Gastrocnemius medialis (tissue), 4 donors: ENCODE data around the gene FAM163B.

Source experiments
- POLR2A ChIP-seq, 2 donors: fragments of 450-650 bp; IDR thresholded peaks; one replicate each; pipeline ENCODE4 v1.6.1; 2017; ENCODE audit warnings: antibody characterized with exemption in 2 of 2, mild to moderate bottlenecking in 2 of 2, moderate library complexity in 2 of 2
- TF ChIP-seq, protein P1 (sequence below), 5 experiments: fragments of 450-650 bp in 3 of 5; fragments of 200-600 bp in 2 of 5; sonication (generic) in 2 of 5; IDR thresholded peaks in 4 of 5; conservative IDR thresholded peaks in 1 of 5; 1 replicate in 4 of 5; 2 replicates in 1 of 5; pipeline ENCODE4 v1.5.1; 2016 to 2019; ENCODE audit warnings: antibody characterized with exemption in 5 of 5, mild to moderate bottlenecking in 3 of 5, moderate library complexity in 3 of 5

GRCh38 chr9:133591116-133591910, 17.9 kb downstream of the FAM163B start:
- TF ChIP-seq, protein P1, sequence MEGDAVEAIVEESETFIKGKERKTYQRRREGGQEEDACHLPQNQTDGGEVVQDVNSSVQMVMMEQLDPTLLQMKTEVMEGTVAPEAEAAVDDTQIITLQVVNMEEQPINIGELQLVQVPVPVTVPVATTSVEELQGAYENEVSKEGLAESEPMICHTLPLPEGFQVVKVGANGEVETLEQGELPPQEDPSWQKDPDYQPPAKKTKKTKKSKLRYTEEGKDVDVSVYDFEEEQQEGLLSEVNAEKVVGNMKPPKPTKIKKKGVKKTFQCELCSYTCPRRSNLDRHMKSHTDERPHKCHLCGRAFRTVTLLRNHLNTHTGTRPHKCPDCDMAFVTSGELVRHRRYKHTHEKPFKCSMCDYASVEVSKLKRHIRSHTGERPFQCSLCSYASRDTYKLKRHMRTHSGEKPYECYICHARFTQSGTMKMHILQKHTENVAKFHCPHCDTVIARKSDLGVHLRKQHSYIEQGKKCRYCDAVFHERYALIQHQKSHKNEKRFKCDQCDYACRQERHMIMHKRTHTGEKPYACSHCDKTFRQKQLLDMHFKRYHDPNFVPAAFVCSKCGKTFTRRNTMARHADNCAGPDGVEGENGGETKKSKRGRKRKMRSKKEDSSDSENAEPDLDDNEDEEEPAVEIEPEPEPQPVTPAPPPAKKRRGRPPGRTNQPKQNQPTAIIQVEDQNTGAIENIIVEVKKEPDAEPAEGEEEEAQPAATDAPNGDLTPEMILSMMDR (IDR thresholded peaks at IDR 0.05 in 4 of 5, conservative IDR thresholded peaks at IDR 0.05 in 1 of 5), result no peak
- no peak for TF ChIP-seq POLR2A (IDR thresholded peaks at IDR 0.05)
